Lower leg skin (tissue), 3 donors: Measurements from ENCODE around the gene SNX14.

Experiments used
- POLR2A ChIP-seq, 2 donors: fragments of 450-650 bp; IDR thresholded peaks; one replicate each; pipeline ENCODE4 v1.6.1; 2016 to 2017; ENCODE audit warnings: antibody characterized with exemption in 2 of 2, mild to moderate bottlenecking in 1 of 2, moderate library complexity in 1 of 2
- TF ChIP-seq, protein P1 (sequence below), 3 donors: fragments of 450-650 bp; IDR thresholded peaks; one replicate each; pipeline ENCODE4 v1.5.1; 2016; ENCODE audit warnings: antibody characterized with exemption in 3 of 3, mild to moderate bottlenecking in 3 of 3, moderate library complexity in 2 of 3

DNA sequence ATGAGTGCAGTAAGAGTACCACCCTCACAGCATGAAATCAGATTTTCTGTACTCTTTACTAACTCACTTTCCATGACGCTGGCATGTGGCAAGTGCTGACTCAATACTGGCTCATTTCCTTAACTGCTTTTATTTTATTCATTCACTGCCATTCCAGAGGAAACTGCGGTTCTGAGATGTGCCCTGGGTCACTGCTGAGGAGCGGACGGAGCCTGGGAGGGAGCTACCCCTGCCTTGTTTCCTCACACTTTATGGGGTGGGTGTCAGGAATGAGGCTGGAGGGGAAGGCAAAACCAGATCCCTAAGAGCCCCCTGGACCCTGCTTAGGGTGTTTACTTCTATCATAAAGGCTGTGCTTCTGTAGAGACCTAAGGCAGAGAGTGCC lies 129.4 kb downstream of the SNX14 start:
- TF ChIP-seq, protein P1, sequence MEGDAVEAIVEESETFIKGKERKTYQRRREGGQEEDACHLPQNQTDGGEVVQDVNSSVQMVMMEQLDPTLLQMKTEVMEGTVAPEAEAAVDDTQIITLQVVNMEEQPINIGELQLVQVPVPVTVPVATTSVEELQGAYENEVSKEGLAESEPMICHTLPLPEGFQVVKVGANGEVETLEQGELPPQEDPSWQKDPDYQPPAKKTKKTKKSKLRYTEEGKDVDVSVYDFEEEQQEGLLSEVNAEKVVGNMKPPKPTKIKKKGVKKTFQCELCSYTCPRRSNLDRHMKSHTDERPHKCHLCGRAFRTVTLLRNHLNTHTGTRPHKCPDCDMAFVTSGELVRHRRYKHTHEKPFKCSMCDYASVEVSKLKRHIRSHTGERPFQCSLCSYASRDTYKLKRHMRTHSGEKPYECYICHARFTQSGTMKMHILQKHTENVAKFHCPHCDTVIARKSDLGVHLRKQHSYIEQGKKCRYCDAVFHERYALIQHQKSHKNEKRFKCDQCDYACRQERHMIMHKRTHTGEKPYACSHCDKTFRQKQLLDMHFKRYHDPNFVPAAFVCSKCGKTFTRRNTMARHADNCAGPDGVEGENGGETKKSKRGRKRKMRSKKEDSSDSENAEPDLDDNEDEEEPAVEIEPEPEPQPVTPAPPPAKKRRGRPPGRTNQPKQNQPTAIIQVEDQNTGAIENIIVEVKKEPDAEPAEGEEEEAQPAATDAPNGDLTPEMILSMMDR (IDR thresholded peaks at IDR 0.05) = no peak
- TF ChIP-seq POLR2A (IDR thresholded peaks at IDR 0.05) = no peak
